ENCODE data around the gene OR51F2.
"Not testable (repeated sequence)": the region's sequence is repeated elsewhere in the genome, so short reads cannot be mapped to it uniquely, and the experiment has no call there.

Gene OR51F2

DNA sequence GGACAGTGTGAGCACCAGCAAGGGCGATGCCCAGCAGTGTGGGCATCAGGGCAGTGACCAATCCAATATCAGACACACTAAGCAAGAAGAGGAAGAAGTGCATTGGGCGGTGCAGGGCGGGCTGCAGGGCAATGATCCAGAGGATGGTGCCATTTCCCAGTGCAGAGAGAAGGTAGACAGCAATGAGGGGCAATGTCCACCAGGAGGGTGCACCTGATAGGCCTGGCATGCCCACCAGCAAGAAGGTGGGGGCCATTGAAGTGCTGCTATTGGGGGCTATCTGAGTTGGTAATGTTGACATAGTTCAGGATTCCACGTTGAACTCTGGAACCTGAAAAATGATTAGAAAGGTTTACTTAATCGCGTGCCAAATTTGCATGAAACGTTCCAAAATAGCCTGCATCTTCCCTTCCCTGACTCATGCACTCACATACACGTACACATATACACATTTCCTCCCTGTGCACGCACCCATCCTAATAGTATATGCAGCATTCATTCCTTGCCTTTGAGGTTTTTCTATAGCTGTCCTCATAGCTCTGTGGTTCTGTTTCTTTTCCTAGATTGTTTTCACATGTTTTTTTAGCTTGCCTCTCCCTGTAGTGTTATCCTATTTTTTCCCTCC lies 27.9 kb downstream of the OR51F2 start, which contains the start of gene OR51S1:
Gene OR51S1, minus strand, starts transcription at position 301 of the 625 bp plus-strand sequence. Its CDS starts 0 bp downstream, at position 301.
- TF ChIP-seq, protein P1, sequence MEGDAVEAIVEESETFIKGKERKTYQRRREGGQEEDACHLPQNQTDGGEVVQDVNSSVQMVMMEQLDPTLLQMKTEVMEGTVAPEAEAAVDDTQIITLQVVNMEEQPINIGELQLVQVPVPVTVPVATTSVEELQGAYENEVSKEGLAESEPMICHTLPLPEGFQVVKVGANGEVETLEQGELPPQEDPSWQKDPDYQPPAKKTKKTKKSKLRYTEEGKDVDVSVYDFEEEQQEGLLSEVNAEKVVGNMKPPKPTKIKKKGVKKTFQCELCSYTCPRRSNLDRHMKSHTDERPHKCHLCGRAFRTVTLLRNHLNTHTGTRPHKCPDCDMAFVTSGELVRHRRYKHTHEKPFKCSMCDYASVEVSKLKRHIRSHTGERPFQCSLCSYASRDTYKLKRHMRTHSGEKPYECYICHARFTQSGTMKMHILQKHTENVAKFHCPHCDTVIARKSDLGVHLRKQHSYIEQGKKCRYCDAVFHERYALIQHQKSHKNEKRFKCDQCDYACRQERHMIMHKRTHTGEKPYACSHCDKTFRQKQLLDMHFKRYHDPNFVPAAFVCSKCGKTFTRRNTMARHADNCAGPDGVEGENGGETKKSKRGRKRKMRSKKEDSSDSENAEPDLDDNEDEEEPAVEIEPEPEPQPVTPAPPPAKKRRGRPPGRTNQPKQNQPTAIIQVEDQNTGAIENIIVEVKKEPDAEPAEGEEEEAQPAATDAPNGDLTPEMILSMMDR (IDR thresholded peaks at IDR 0.05; ENCODE audit: control extremely low read depth, extremely low read depth, low read depth, missing control alignments), result no peak
- no peak for DNase-seq (ENCODE audit: extremely low spot score)
- POLR2A ChIA-PET, result no interaction called here
- CTCF ChIA-PET, result interaction anchor here (0.9 kb wide), 1 partner anchor 17 kb away, joined by 3 read pairs; no protein-coding TSS in a partner anchor

DNA sequence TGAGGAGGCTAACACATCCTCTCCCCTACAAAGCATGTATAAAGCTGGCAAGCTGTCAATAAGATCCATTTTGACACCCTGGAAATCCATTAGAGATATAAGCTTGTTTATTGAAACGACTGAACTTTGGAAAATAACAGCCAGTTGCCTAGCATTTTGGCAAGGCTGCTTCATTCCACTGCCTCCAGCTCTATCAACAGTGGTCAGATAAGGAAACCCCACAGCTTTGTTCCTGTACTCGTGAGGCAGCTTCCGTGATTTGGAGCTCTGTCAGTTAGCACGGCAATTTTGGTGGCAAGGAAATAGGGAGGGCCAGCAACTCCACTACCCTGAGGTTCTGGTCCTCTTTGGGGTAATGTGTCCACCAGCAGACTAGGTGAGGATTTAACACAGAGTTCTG lies 29.9 kb downstream of the OR51F2 start:
- TF ChIP-seq, protein P1 (IDR thresholded peaks at IDR 0.05; ENCODE audit: control extremely low read depth, extremely low read depth, low read depth, missing control alignments), result no peak
- no peak for DNase-seq (ENCODE audit: extremely low spot score)
- POLR2A ChIA-PET, result no interaction called here
- CTCF ChIA-PET, result no interaction called here

DNA sequence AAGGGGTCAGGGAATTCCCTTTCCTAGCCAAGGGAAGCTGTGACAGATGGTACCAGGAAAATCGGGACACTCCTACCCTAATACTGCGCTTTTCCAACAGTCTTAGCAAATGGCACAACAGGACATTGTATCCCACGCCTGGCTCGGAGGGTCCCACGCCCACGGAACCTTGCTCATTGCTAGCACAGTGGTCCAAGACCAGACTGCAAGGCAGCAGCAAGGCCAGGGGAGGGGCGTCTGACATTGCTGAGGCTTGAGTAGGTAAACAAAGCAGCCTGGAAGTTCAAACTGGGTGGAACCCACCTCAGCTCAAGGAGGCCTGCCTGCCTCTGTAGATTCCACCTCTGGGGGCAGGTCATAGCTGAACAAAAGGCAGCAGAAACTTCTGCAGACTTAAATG lies 33.2 kb downstream of the OR51F2 start:
- POLR2A ChIA-PET; DNase-seq (ENCODE audit: extremely low spot score): not testable (repeated sequence)
- CTCF ChIA-PET, result interaction anchor here (1.2 kb wide), 1 partner anchor 11 kb away, joined by 3 read pairs; no protein-coding TSS in a partner anchor

DNA sequence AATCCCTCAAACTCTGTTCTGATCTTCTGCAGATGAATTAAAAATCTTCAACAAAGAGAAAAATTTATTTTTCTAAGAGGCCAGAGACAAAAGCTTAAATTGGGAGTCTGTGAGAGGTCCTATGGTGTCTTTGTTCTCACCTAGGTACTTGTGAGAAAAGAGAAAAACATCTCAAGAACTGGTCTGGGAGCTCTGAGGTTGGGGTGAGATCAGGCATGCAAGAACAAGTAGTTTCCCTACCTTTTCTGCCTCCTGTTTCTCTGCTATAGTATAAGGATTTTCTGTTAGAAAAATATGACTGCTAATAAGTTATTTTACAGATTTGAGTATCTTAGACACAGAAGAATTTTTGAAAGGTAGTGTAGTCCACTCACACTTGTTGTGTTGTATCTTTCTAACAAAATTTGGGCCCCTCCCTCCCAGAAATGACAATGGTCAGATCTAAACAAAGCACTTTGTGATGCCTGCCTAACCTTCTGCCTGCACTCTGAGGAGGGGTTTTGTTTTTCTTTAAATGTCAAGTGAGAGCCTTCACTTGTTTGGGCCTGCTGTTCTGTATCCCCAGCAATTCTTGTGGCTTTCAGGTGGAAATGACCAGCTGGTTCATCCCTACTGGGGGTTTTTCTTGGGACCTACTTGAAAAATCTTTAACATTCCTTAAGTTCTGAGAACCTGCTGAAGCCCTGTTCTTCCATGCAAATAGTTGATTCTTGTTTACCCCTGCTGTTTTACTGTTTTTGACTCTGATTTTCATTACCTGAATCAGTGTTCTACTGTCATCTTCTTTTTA lies 41.5 kb downstream of the OR51F2 start:
- TF ChIP-seq, protein P1 (IDR thresholded peaks at IDR 0.05; ENCODE audit: control extremely low read depth, extremely low read depth, low read depth, missing control alignments), result no peak
- ChIA-PET CTCF (no interaction called here), POLR2A (no interaction called here)
- DNase-seq (ENCODE audit: extremely low spot score), result no peak

DNA sequence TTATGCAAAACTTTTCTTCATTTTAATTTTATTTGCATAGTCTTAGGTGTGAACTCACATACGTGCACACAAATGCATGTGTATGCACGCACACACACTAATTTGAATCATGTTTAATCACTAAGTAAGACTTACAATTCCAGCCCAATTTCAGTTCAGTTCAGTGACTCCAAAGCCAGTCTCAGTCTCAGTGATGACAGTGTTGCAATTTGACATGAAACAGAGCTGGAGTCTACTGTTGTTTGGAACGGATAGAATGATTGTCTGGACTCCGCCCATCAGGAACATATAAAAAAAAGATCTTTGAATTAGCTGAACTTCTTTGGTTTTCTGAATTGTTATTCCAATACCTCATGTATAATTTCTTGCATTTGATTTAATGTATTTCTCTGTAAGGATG lies 42.8 kb downstream of the OR51F2 start:
- ChIA-PET POLR2A (no interaction called here), CTCF (interaction anchor here (1.0 to 1.6 kb wide), 3 partner anchors 14 to 677 kb away, joined by 3 to 4 read pairs (median 3); no protein-coding TSS in a partner anchor)
- TF ChIP-seq, protein P1 (IDR thresholded peaks at IDR 0.05; ENCODE audit: control extremely low read depth, extremely low read depth, low read depth, missing control alignments), result no peak
- DNase-seq (ENCODE audit: extremely low spot score), result no peak

DNA sequence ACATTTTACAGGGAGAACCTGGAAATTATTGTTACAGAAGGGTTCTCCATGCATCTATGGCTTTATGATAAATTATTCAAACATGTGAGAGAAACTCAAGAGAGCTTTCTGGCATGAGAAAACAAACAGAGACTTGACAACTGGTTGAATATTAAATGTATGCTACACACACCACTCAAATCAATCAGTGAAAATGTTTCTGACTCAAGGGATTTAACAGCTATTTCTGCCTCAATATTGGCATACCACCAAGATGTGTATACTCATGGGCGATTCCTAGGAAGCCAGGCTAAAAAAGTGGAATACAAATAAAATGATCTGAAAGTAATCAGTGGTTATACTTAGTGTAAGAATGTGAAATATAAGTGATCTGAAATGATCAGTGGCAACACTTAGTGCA lies 44.7 kb downstream of the OR51F2 start:
- ChIA-PET POLR2A (no interaction called here), CTCF (interaction anchor here (1.4 kb wide), 1 partner anchor 11 kb away, joined by 3 read pairs; no protein-coding TSS in a partner anchor)
- DNase-seq (ENCODE audit: extremely low spot score), result no peak
- TF ChIP-seq, protein P1 (IDR thresholded peaks at IDR 0.05; ENCODE audit: control extremely low read depth, extremely low read depth, low read depth, missing control alignments), result no peak
